CD14-positive monocyte (primary cell): ENCODE measurements around the gene DDX31. TPM values are rescaled to one million over a fixed set of nuclear protein-coding genes. Genes with fewer than 3 reads are reported as not detected.

Source experiments
- DNase-seq, 3 donors: peaks; one replicate each; pipeline ENCODE4 v3.0.0-alpha.2; 2011 to 2022
- H2AFZ ChIP-seq: 2 replicates; pipeline ENCODE4 v1.6.0; 2012; ENCODE audit warnings: mild to moderate bottlenecking, low read depth, low read length, inconsistent platforms; ENCODE audit not compliant: insufficient read depth, poor library complexity, severe bottlenecking
- H3K27ac ChIP-seq, 2 donors: 1 replicate in 1 of 2; 2 replicates in 1 of 2; pipeline ENCODE4 v1.5.1; 2012 to 2013; ENCODE audit warnings: low read length in 2 of 2, control low read depth in 1 of 2, inconsistent platforms in 1 of 2, low read depth in 1 of 2, mild to moderate bottlenecking in 1 of 2
- H3K27me3 ChIP-seq, 2 donors: one replicate each; pipeline versions ENCODE4 v1.6.0 to v1.6.1; 2011 to 2013; ENCODE audit warnings: low read length in 2 of 2; ENCODE audit not compliant: control insufficient read depth in 2 of 2, insufficient read depth in 2 of 2
- H3K36me3 ChIP-seq, 2 donors: replicated peaks in 1 of 2; 1 replicate in 1 of 2; 2 replicates in 1 of 2; pipeline versions ENCODE4 v1.5.1 to v1.6.1; 2012 to 2013; ENCODE audit warnings: low read length in 2 of 2, control low read depth in 1 of 2, inconsistent platforms in 1 of 2, mild to moderate bottlenecking in 1 of 2; ENCODE audit not compliant: insufficient read depth in 2 of 2, control insufficient read depth in 1 of 2
- H3K4me1 ChIP-seq, 2 donors: 1 replicate in 1 of 2; 2 replicates in 1 of 2; pipeline versions ENCODE4 v1.5.1 to v1.6.1; 2012 to 2013; ENCODE audit warnings: low read length in 2 of 2, control low read depth in 1 of 2, inconsistent platforms in 1 of 2, mild to moderate bottlenecking in 1 of 2, moderate library complexity in 1 of 2; ENCODE audit not compliant: insufficient read depth in 2 of 2, control insufficient read depth in 1 of 2
- H3K4me2 ChIP-seq: replicated peaks from 2 replicates; pipeline ENCODE3; 2012; ENCODE audit warnings: low read length, moderate library complexity, mild to moderate bottlenecking; ENCODE audit not compliant: poor library complexity, severe bottlenecking; ENCODE audit errors: extremely low read depth
- H3K4me3 ChIP-seq, 3 experiments: fragments of 200-600 bp in 1 of 3; sonication (generic) in 1 of 3; replicated peaks in 1 of 3; 1 replicate in 2 of 3; 2 replicates in 1 of 3; pipeline ENCODE4 v1.5.1; 2011 to 2013; ENCODE audit warnings: low read length in 3 of 3, mild to moderate bottlenecking in 3 of 3, control low read depth in 2 of 3, low read depth in 2 of 3, inconsistent platforms in 1 of 3, moderate library complexity in 1 of 3
- H3K79me2 ChIP-seq: 2 replicates; pipeline ENCODE4 v1.6.0; 2012; ENCODE audit warnings: mild to moderate bottlenecking, control low read depth, inconsistent platforms, low read length, moderate library complexity; ENCODE audit not compliant: insufficient read depth
- H3K9ac ChIP-seq: 2 replicates; pipeline ENCODE4 v1.6.0; 2017; ENCODE audit warnings: low read length, mild to moderate bottlenecking; ENCODE audit not compliant: insufficient read depth, poor library complexity, severe bottlenecking
- H3K9me3 ChIP-seq, 2 donors: replicated peaks in 1 of 2; 1 replicate in 1 of 2; 2 replicates in 1 of 2; pipeline versions ENCODE4 v1.5.1 to v1.6.1; 2012 to 2013; ENCODE audit warnings: low read length in 2 of 2, control low read depth in 1 of 2; ENCODE audit not compliant: control insufficient read depth in 1 of 2, insufficient read depth in 1 of 2
- H4K20me1 ChIP-seq: 2 replicates; pipeline ENCODE4 v1.6.0; 2012; ENCODE audit warnings: mild to moderate bottlenecking, low read length, control low read depth, moderate library complexity; ENCODE audit not compliant: insufficient read depth
- H3K27ac Mint-ChIP-seq, 7 donors: one replicate each; pipeline ENCODE4 v1.8.0; 2020; ENCODE audit warnings: mild to moderate bottlenecking in 7 of 7, mixed read lengths in 7 of 7, moderate library complexity in 6 of 7, inconsistent platforms in 2 of 7
- H3K27me3 Mint-ChIP-seq, 3 donors: one replicate each; pipeline ENCODE4 v1.8.0; 2021 to 2022; ENCODE audit warnings: low read depth in 3 of 3, mild to moderate bottlenecking in 3 of 3, mixed read lengths in 3 of 3, moderate library complexity in 3 of 3, inconsistent platforms in 1 of 3
- H3K36me3 Mint-ChIP-seq, 2 donors: one replicate each; pipeline ENCODE4 v1.8.0; 2020; ENCODE audit warnings: mixed read lengths in 2 of 2, inconsistent platforms in 1 of 2, mild to moderate bottlenecking in 1 of 2
- H3K4me1 Mint-ChIP-seq: one replicate; pipeline ENCODE4 v1.8.0; 2020; ENCODE audit warnings: mild to moderate bottlenecking, mixed read lengths
- H3K4me3 Mint-ChIP-seq, 2 donors: one replicate each; pipeline ENCODE4 v1.8.0; 2020; ENCODE audit warnings: mild to moderate bottlenecking in 2 of 2, mixed read lengths in 2 of 2, moderate library complexity in 1 of 2
- H3K9me3 Mint-ChIP-seq, 7 donors: one replicate each; pipeline ENCODE4 v1.8.0; 2020 to 2022; ENCODE audit warnings: mixed read lengths in 7 of 7, mild to moderate bottlenecking in 6 of 7, moderate library complexity in 6 of 7, inconsistent platforms in 2 of 7
- WGBS: methylation state at CpG from one replicate; pipeline ENCODE4 v1.1.5; 2013; ENCODE audit warnings: missing lambda C conversion rate; ENCODE audit not compliant: insufficient coverage; 5-methylcytosine and 5-hydroxymethylcytosine counted together
- intact Hi-C, 2 donors: fragments of 100-400 bp; cut with micrococcal nuclease; formaldehyde crosslinking; loops; one replicate each; pipeline versions ENCODE4 v1.15.0 to v1.15.1; 2023
- polyA plus RNA-seq, 3 donors: library from polyadenylated mRNA; depleted of rRNA in 1 of 3; unstranded in 2 of 3; stranded (reverse) in 1 of 3; fragments of 300-500 nt in 2 of 3; fragments of >200 nt in 1 of 3; fragmentation: Illumina TruSeq in 2 of 3; gene quantifications; 1 replicate in 2 of 3; 2 replicates in 1 of 3; pipeline ENCODE4 v1.2.3, GENCODE V29; 2012 to 2021
- TF ChIP-seq, protein P1 (sequence below): fragments of 200-600 bp; IDR thresholded peaks from one replicate; pipeline ENCODE4 v1.8.0; 2022; ENCODE audit warnings: antibody characterized with exemption, mild to moderate bottlenecking

The DDX31 gene
- polyA plus RNA-seq, 3 donors = 1.1 to 4.2 (median 1.5) TPM

DNA sequence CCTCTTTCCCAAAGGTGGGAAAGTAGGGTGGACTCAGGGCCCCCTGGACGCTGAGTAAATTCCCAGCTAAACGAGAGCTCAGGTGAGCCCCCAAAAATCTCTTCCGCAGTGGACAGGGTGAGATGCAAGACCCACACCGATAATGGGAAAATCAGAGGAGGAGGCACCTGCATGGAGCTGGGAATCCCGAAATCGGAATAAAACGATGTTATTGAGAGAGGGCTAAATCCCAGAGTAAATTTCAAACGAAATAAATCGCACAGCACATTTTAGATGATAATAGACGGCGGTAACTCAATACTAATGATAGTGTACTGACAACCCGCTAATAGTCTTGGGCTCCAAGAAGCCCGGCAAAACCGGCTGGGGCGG is 90.4 kb downstream of the DDX31 start:
- H3K4me1 Mint-ChIP-seq = peaks cover 7% of the 10 kb centered on the region
- peaks cover 89 to 98% (median 92%) of the 10 kb centered on the region in 3 donors for H3K27me3 Mint-ChIP-seq
- Histone ChIP-seq H3K36me3 (no peaks in the 10 kb centered on the region), H3K79me2 (no peaks in the 10 kb centered on the region), H3K4me2 (no peak overlapping the region), H3K9me3 (peaks cover 0 to 41% of the 10 kb centered on the region in 2 donors), H3K4me1 (peaks cover 5 to 6% of the 10 kb centered on the region in 2 donors), H2AFZ (no peak overlapping the region), H4K20me1 (no peaks in the 10 kb centered on the region), H3K4me3 (no peak overlapping the region), H3K9ac (no peak overlapping the region), H3K27me3 (peaks cover 62 to 93% of the 10 kb centered on the region in 2 donors), H3K27ac (no peak overlapping the region)
- peaks cover 0 to 31% (median 10%) of the 10 kb centered on the region in 7 donors for H3K9me3 Mint-ChIP-seq
- intact Hi-C loops = no loop called here
- WGBS = 2% methylated on average over 12 of the region's 15 CpGs
- TF ChIP-seq, protein P1, sequence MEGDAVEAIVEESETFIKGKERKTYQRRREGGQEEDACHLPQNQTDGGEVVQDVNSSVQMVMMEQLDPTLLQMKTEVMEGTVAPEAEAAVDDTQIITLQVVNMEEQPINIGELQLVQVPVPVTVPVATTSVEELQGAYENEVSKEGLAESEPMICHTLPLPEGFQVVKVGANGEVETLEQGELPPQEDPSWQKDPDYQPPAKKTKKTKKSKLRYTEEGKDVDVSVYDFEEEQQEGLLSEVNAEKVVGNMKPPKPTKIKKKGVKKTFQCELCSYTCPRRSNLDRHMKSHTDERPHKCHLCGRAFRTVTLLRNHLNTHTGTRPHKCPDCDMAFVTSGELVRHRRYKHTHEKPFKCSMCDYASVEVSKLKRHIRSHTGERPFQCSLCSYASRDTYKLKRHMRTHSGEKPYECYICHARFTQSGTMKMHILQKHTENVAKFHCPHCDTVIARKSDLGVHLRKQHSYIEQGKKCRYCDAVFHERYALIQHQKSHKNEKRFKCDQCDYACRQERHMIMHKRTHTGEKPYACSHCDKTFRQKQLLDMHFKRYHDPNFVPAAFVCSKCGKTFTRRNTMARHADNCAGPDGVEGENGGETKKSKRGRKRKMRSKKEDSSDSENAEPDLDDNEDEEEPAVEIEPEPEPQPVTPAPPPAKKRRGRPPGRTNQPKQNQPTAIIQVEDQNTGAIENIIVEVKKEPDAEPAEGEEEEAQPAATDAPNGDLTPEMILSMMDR = no peak
- H3K27ac Mint-ChIP-seq = no peak overlapping the region
- H3K36me3 Mint-ChIP-seq = peaks cover 2 to 6% of the 10 kb centered on the region in 2 donors
- no peak for DNase-seq
- H3K4me3 Mint-ChIP-seq = peak overlapping the region in 1 of 2 donors; percentile 84

DNA sequence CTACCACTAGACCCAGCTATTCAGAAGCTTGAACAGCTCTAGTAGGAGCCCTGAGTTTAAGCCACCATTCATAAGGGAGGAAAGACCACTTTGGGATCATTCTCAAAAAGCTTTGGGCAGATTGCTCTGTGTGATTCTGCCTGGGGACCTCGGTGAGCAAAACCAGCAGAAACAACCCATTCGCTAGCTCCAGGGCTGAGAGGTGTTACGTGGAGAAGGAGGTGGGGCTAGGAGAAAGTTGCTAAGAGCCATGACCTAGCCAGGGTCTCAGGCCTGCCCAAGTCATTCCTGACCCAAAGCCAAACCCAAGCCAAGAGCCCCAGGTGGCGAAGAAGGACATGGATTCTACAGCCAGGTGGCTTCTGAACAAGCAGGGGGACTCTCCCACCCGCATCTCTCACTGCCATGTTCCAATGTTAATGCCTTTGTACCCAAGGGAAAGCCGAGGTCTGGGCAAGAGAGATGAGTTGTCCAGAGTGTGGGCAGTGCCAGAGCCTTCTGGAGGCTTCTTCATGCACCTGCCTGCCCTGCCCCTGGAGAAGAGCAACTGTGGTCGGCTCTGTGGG is 91.3 kb downstream of the DDX31 start:
- peaks cover 82 to 93% (median 89%) of the 10 kb centered on the region in 3 donors for H3K27me3 Mint-ChIP-seq
- H3K4me3 Mint-ChIP-seq = peak overlapping the region in 1 of 2 donors; percentile 84
- Histone ChIP-seq H3K27ac (no peak overlapping the region), H2AFZ (no peak overlapping the region), H3K79me2 (no peaks in the 10 kb centered on the region), H3K27me3 (peaks cover 54 to 84% of the 10 kb centered on the region in 2 donors), H3K4me2 (no peak overlapping the region), H3K4me1 (peaks cover 5 to 6% of the 10 kb centered on the region in 2 donors), H3K9ac (no peak overlapping the region), H4K20me1 (no peaks in the 10 kb centered on the region), H3K4me3 (no peak overlapping the region), H3K9me3 (peaks cover 0 to 38% of the 10 kb centered on the region in 2 donors), H3K36me3 (no peaks in the 10 kb centered on the region)
- 34% methylated on average over 4 of the region's 7 CpGs for WGBS
- no peak for DNase-seq
- no peak overlapping the region for H3K27ac Mint-ChIP-seq
- intact Hi-C loops = no loop called here
- peaks cover 7% of the 10 kb centered on the region for H3K4me1 Mint-ChIP-seq
- H3K36me3 Mint-ChIP-seq = peaks cover 2 to 6% of the 10 kb centered on the region in 2 donors
- H3K9me3 Mint-ChIP-seq = peaks cover 0 to 26% (median 10%) of the 10 kb centered on the region in 7 donors
- TF ChIP-seq, protein P1 = no peak
